K562 (cell line): Measurements from ENCODE around the gene GPR15. TPM values are rescaled to one million over a fixed set of nuclear protein-coding genes. Genes with fewer than 3 reads are reported as not detected.

Source experiments
- ATF3 ChIP-seq, 2 experiments: fragments of 450-650 bp in 1 of 2; sonication (generic) in 1 of 2; formaldehyde crosslinking in 1 of 2; IDR thresholded peaks in 1 of 2; conservative IDR thresholded peaks in 1 of 2; 2 replicates each; pipeline versions ENCODE4 v1.6.1 to v1.8.1; 2016 to 2023; ENCODE audit warnings: mild to moderate bottlenecking in 2 of 2, moderate library complexity in 2 of 2, inconsistent platforms in 1 of 2, missing genetic modification reagents in 1 of 2
- ESRRB ChIP-seq: fragments of 250-450 bp; sonication (Bioruptor Pico); IDR thresholded peaks from 2 replicates; pipeline ENCODE4 v1.5.0; 2020; ENCODE audit warnings: mild to moderate bottlenecking, moderate library complexity, borderline replicate concordance
- FOXK1 ChIP-seq: sonication (generic); formaldehyde crosslinking; IDR thresholded peaks from 2 replicates; pipeline ENCODE4 v1.8.0; 2022; ENCODE audit warnings: missing genetic modification reagents, mild to moderate bottlenecking, borderline replicate concordance
- HNRNPH1 ChIP-seq: fragments of 200-400 bp; formaldehyde crosslinking; optimal IDR thresholded peaks from 2 replicates; pipeline ENCODE3; 2017; ENCODE audit warnings: low read depth, mild to moderate bottlenecking, low read length, moderate library complexity
- PCBP2 ChIP-seq: fragments of 200-400 bp; formaldehyde crosslinking; IDR thresholded peaks from 2 replicates; pipeline ENCODE4 v1.6.1; 2018; ENCODE audit warnings: low read length, low read depth, mild to moderate bottlenecking, moderate library complexity; ENCODE audit not compliant: poor library complexity, severe bottlenecking
- PRMT5 ChIP-seq: sonication (generic); formaldehyde crosslinking; IDR thresholded peaks from 2 replicates; pipeline ENCODE4 v1.5.0; 2020; ENCODE audit warnings: missing genetic modification reagents
- RNF219 ChIP-seq: fragments of 250-450 bp; sonication (Bioruptor Pico); IDR thresholded peaks from 2 replicates; pipeline ENCODE4 v1.5.0; 2022; ENCODE audit warnings: mild to moderate bottlenecking
- SMAD4 ChIP-seq: fragments of 250-450 bp; sonication (Bioruptor Pico); conservative IDR thresholded peaks from 2 replicates; pipeline ENCODE4 v1.8.0; 2021; ENCODE audit warnings: inconsistent platforms, mild to moderate bottlenecking, moderate library complexity
- SOX6 ChIP-seq: fragments of 450-650 bp; IDR thresholded peaks from 2 replicates; pipeline ENCODE4 v1.6.1; 2014; ENCODE audit warnings: mild to moderate bottlenecking
- SP2 ChIP-seq: IDR thresholded peaks from 2 replicates; pipeline ENCODE4 v1.6.1; 2011; ENCODE audit warnings: mild to moderate bottlenecking, low read depth, low read length, moderate library complexity; ENCODE audit not compliant: poor library complexity, severe bottlenecking; ENCODE audit errors: extremely low read depth
- YY1 ChIP-seq, 3 experiments: IDR thresholded peaks; 2 replicates each; pipeline ENCODE4 v1.6.1; 2011; ENCODE audit warnings: low read length in 2 of 3, mild to moderate bottlenecking in 2 of 3, moderate library complexity in 2 of 3, borderline replicate concordance in 1 of 3, control low read depth in 1 of 3, low read depth in 1 of 3; ENCODE audit not compliant: insufficient read depth in 3 of 3, insufficient replicate concordance in 2 of 3, control insufficient read depth in 1 of 3, insufficient read length in 1 of 3; ENCODE audit errors: extremely low read depth in 1 of 3
- ZNF212 ChIP-seq: fragments of 450-650 bp; formaldehyde crosslinking; IDR thresholded peaks from 2 replicates; pipeline ENCODE4 v1.4.0; 2020; ENCODE audit warnings: mild to moderate bottlenecking
- ZNF592 ChIP-seq: fragments of 450-650 bp; IDR thresholded peaks from 2 replicates; pipeline ENCODE4 v1.6.1; 2017; ENCODE audit warnings: antibody characterized with exemption, mild to moderate bottlenecking
- polyA plus RNA-seq, 8 experiments: library from polyadenylated mRNA; depleted of rRNA in 4 of 8; stranded (reverse) in 5 of 8; unstranded in 3 of 8; fragments of >200 nt; fragmentation: Nextera tagmentation in 2 of 8; fragmentation: Illumina TruSeq in 1 of 8; extraction: Ambion mirVana in 2 of 8; extraction: Trizol in 1 of 8; gene quantifications; 2 replicates each; pipeline versions ENCODE4 v1.2.1 to v1.2.3, GENCODE V29; 2011 to 2014; ENCODE audit warnings: inconsistent platforms in 1 of 8, missing spikeins in 1 of 8
- total RNA-seq, 7 experiments: library from RNA; depleted of rRNA in 6 of 7; stranded (reverse); fragments of >200 nt in 6 of 7; fragmentation: Illumina TruSeq in 2 of 7; extraction: Trizol in 2 of 7; gene quantifications; 2 replicates each; pipeline versions ENCODE4 v1.2.1 to v1.2.3, GENCODE V29; 2011 to 2021; ENCODE audit warnings: low replicate concordance in 1 of 7
- TF ChIP-seq, protein P1 (sequence below): fragments of 450-650 bp; formaldehyde crosslinking; IDR thresholded peaks from 2 replicates; pipeline ENCODE4 v1.4.0; 2020; ENCODE audit warnings: mild to moderate bottlenecking, moderate library complexity
- TF ChIP-seq, protein P2 (sequence below): fragments of 250-450 bp; sonication (Bioruptor Pico); IDR thresholded peaks from 2 replicates; pipeline ENCODE4 v1.8.0; 2021; ENCODE audit warnings: borderline replicate concordance, mild to moderate bottlenecking, moderate library complexity; ENCODE audit not compliant: poor library complexity, severe bottlenecking

The GPR15 gene
- total and polyA plus RNA-seq, 9 of the 15 experiments (the other 6 are each of a cell fraction or from before 2014, with no cell fraction given): 0.13 TPM; not detected in 8

- TF ChIP-seq PCBP2: no peak
- TF ChIP-seq ZNF592: no peak
- TF ChIP-seq ZNF212 (CRISPR knock-in tag): no peak
- TF ChIP-seq SP2: no peak
- no peak for TF ChIP-seq RNF219 (CRISPR knock-in tag)
- TF ChIP-seq HNRNPH1: no peak
- TF ChIP-seq, protein P1, sequence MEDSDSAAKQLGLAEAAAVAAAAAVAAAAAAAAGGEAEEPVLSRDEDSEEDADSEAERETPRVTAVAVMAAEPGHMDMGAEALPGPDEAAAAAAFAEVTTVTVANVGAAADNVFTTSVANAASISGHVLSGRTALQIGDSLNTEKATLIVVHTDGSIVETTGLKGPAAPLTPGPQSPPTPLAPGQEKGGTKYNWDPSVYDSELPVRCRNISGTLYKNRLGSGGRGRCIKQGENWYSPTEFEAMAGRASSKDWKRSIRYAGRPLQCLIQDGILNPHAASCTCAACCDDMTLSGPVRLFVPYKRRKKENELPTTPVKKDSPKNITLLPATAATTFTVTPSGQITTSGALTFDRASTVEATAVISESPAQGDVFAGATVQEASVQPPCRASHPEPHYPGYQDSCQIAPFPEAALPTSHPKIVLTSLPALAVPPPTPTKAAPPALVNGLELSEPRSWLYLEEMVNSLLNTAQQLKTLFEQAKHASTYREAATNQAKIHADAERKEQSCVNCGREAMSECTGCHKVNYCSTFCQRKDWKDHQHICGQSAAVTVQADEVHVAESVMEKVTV (CRISPR knock-in tag): no peak
- TF ChIP-seq SMAD4 (CRISPR knock-in tag): no peak
- TF ChIP-seq PRMT5 (CRISPR knock-in tag): no peak
- peak in 2 of 3 experiments; percentile 19 to 64 for TF ChIP-seq YY1 (IDR thresholded peaks at IDR 0.05; ENCODE audit: borderline replicate concordance in 1 of 3, control insufficient read depth in 1 of 3, extremely low read depth in 1 of 3, insufficient read depth in 3 of 3, insufficient read length in 1 of 3, insufficient replicate concordance in 2 of 3, low read depth in 1 of 3, low read length in 2 of 3)
- no peak for TF ChIP-seq ESRRB (CRISPR knock-in tag)
- TF ChIP-seq, protein P2, sequence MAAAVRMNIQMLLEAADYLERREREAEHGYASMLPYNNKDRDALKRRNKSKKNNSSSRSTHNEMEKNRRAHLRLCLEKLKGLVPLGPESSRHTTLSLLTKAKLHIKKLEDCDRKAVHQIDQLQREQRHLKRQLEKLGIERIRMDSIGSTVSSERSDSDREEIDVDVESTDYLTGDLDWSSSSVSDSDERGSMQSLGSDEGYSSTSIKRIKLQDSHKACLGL (CRISPR knock-in tag): no peak
- TF ChIP-seq ATF3 (IDR thresholded peaks at IDR 0.05): no peak
- no peak for TF ChIP-seq ATF3 (CRISPR knock-in tag; conservative IDR thresholded peaks at IDR 0.05)
- TF ChIP-seq SOX6: no peak
- no peak for TF ChIP-seq FOXK1 (CRISPR knock-in tag)
These were observed 9.1 kb upstream of the GPR15 start, which contains the start of gene CLDND1 (continued) for GRCh38 chr3:98522544-98523281.
